Mesothelial cell of epicardium (in vitro differentiated cells): ENCODE results near the gene PAFAH2. TPM values are rescaled to one million over a fixed set of nuclear protein-coding genes. Genes with fewer than 3 reads are reported as not detected.

Source experiments
- DNase-seq, 2 experiments: peaks; one replicate each; pipeline ENCODE4 v3.0.0; 2021; ENCODE audit warnings: low spot score in 2 of 2; ENCODE audit not compliant: unreplicated experiment in 2 of 2
- H3K27ac Mint-ChIP-seq: 2 replicates; pipeline ENCODE4 v1.8.0; 2021; ENCODE audit warnings: mixed read lengths
- H3K27me3 Mint-ChIP-seq: 2 replicates; pipeline ENCODE4 v1.8.0; 2021; ENCODE audit warnings: low read depth, mixed read lengths
- H3K36me3 Mint-ChIP-seq: 2 replicates; pipeline ENCODE4 v1.8.0; 2021; ENCODE audit warnings: mixed read lengths
- H3K4me1 Mint-ChIP-seq: 2 replicates; pipeline ENCODE4 v1.8.0; 2021; ENCODE audit warnings: mixed read lengths
- H3K4me3 Mint-ChIP-seq: 2 replicates; pipeline ENCODE4 v1.8.0; 2021; ENCODE audit warnings: mild to moderate bottlenecking, moderate library complexity, mixed read lengths
- H3K9me3 Mint-ChIP-seq: 2 replicates; pipeline ENCODE4 v1.8.0; 2021; ENCODE audit warnings: mixed read lengths
- CTCF ChIP-seq: fragments of 200-600 bp; sonication (generic); IDR thresholded peaks from one replicate; pipeline ENCODE4 v1.5.0; 2021; ENCODE audit warnings: antibody characterized with exemption; ENCODE audit not compliant: unreplicated experiment
- total RNA-seq: library from RNA; stranded (reverse); gene quantifications from 3 replicates; pipeline ENCODE4 v1.2.1, GENCODE V29; 2021

Gene PAFAH2
- total RNA-seq, 1 donor from 2014 or later, result 9.1 TPM

DNA sequence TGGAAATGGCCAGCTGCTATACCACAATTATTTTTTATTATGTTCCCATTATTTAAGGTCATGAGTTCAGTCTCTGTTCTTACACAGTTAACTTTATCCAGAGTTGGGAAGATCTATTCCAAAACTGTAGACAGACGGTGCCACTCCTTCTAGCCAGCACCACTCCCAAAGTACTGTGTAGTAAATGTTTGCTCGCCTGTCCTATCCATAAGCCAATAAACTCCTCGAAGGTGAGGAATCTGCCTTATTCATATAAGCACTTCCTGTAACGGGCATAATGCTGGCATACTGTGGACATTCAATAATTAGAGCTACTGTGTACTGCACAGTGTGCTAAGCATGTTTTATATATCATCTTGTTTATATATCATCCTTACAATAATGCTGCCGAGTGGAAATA lies 65.5 kb downstream of the PAFAH2 start:
- no peaks in the 10 kb centered on the region for H3K36me3 Mint-ChIP-seq
- H3K27ac Mint-ChIP-seq, result no peak overlapping the region
- TF ChIP-seq CTCF, result no peak
- no peak overlapping the region for H3K4me3 Mint-ChIP-seq
- H3K4me1 Mint-ChIP-seq, result peaks cover 33% of the 10 kb centered on the region
- no peak for DNase-seq
- H3K9me3 Mint-ChIP-seq, result no peaks in the 10 kb centered on the region
- H3K27me3 Mint-ChIP-seq, result no peaks in the 10 kb centered on the region

GRCh38 chr1:25929016-25929415 lies 68.8 kb downstream of the PAFAH2 start:
- Mint-ChIP-seq H3K4me1 (peaks cover 35% of the 10 kb centered on the region), H3K9me3 (no peaks in the 10 kb centered on the region), H3K36me3 (no peaks in the 10 kb centered on the region), H3K27me3 (no peaks in the 10 kb centered on the region), H3K4me3 (no peak overlapping the region), H3K27ac (no peak overlapping the region)
- TF ChIP-seq CTCF, result no peak
- DNase-seq, result no peak

DNA sequence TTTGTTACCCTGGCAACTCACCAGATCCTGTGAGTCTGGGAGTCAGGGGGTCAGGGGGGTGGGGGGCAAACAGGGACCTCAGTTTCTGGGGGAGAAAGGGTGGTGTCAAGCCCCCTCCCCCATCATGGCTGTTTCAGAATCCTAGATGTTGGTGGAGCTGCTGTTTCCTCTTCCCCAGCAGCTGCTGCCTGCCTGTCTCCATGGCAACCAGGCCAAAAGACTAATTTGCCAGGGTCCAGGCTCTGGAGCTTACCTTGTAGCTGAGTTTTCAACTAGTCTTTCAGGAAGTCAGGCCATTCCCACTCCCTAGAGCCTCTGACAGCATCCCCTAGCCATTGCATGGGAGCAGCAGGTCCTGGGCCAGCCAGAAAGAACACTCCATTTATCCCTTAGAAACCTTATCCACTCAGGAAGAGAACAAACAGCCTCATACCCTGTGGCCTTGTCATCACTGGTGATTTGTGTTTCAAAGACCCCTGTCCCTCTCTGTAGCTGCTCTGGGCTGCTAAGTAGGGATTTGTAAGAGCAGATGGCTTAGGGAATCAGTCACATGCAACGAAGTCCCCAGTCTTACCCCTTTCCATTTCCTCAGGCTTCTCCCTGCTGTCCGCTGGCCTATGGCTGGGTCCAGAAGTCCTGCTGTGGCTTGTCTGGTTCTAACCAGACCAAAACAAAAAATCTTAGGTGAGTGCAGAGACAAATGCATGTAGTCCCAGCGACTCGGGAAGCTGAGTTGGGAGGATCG lies 70.2 kb downstream of the PAFAH2 start:
- Mint-ChIP-seq H3K4me3 (no peak overlapping the region), H3K4me1 (peaks cover 33% of the 10 kb centered on the region), H3K27ac (no peak overlapping the region), H3K9me3 (no peaks in the 10 kb centered on the region), H3K27me3 (no peaks in the 10 kb centered on the region), H3K36me3 (no peaks in the 10 kb centered on the region)
- DNase-seq, result no peak
- TF ChIP-seq CTCF, result no peak

- Mint-ChIP-seq H3K9me3 (no peaks in the 10 kb centered on the region), H3K27ac (no peak overlapping the region), H3K36me3 (no peaks in the 10 kb centered on the region), H3K4me1 (peaks cover 31% of the 10 kb centered on the region), H3K27me3 (no peaks in the 10 kb centered on the region), H3K4me3 (no peak overlapping the region)
- no peak for DNase-seq
- no peak for TF ChIP-seq CTCF
Observed at GRCh38 chr1:25926731-25927496, 70.9 kb downstream of the PAFAH2 start.

DNA sequence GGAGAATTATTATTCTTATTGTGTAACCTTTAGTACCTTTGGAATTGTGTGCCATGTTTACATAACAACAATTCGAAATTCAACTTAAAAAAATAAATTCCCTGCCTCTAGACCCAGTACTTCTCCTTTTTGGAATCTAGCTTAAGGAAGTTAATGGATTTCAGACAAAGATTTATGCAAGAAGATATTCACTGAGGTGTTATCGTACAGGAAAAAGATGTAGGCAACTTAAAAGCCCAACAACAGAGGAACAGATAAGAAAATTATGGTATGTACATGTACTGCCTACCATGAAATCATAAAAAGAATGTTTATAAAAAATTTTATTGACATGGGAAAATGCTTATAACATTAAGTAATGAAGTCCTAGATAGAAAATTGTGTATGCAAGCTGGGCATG lies 73.4 kb downstream of the PAFAH2 start:
- Mint-ChIP-seq H3K9me3 (no peaks in the 10 kb centered on the region), H3K4me3 (no peak overlapping the region), H3K27me3 (peaks cover 2% of the 10 kb centered on the region), H3K36me3 (no peaks in the 10 kb centered on the region), H3K27ac (peak overlapping the region; percentile 79), H3K4me1 (peaks cover 33% of the 10 kb centered on the region)
- TF ChIP-seq CTCF, result no peak
- no peak for DNase-seq
